Endothelial cell of umbilical vein (primary cell): ENCODE measurements around the gene CRK. TPM values are rescaled to one million over a fixed set of nuclear protein-coding genes. Genes with fewer than 3 reads are reported as not detected.
"Not testable (repeated sequence)": the region's sequence is repeated elsewhere in the genome, so short reads cannot be mapped to it uniquely, and the experiment has no call there.

Experiments used
- BruUV-seq: library from RNA; stranded (reverse); fragments of 400-500 nt; replicated peaks from 2 replicates; lab custom pipeline; 2021; lab: Mats Ljungman, UMichigan
- CTCF ChIA-PET: fragments of 300-600, 350-600 bp; sonication (Branson Sonifier 250); formaldehyde crosslinking; loops from one replicate; lab custom pipeline; 2021; ENCODE audit warnings: antibody characterized with exemption, inconsistent platforms; lab: Charles Lee
- POLR2A ChIA-PET: fragments of 300-600, 350-600 bp; sonication (Branson Sonifier 250); formaldehyde crosslinking; loops from one replicate; lab custom pipeline; 2021; ENCODE audit warnings: antibody characterized with exemption, inconsistent platforms; lab: Charles Lee
- DNase-seq: peaks from one replicate; pipeline ENCODE4 v3.0.0-alpha.2; 2011; ENCODE audit warnings: low read depth, low spot score
- FAIRE-seq: peaks from 2 replicates; lab custom pipeline; 2011; peaks lifted over from hg19 to GRCh38; lab: Jason Lieb, UNC
- H2AFZ ChIP-seq: 2 replicates; pipeline ENCODE4 v1.6.0; 2012; ENCODE audit warnings: low read depth, low read length, control low read depth, inconsistent platforms
- H3K27ac ChIP-seq: 2 replicates; pipeline ENCODE4 v1.5.1; 2011; ENCODE audit warnings: low read depth, mild to moderate bottlenecking, control low read depth, low read length, moderate library complexity; ENCODE audit not compliant: insufficient read depth
- H3K27me3 ChIP-seq, 2 experiments: 2 replicates each; pipeline versions ENCODE4 v1.6.0 to v1.6.1; 2011; ENCODE audit warnings: low read length in 2 of 2, mixed read lengths in 1 of 2; ENCODE audit not compliant: control insufficient read depth in 2 of 2, insufficient read depth in 2 of 2
- H3K36me3 ChIP-seq, 2 experiments: 2 replicates in 1 of 2; 3 replicates in 1 of 2; pipeline ENCODE4 v1.5.1; 2011; ENCODE audit warnings: low read length in 2 of 2, mild to moderate bottlenecking in 1 of 2, moderate library complexity in 1 of 2; ENCODE audit not compliant: control insufficient read depth in 2 of 2, insufficient read depth in 2 of 2; ENCODE audit errors: extremely low read depth in 1 of 2
- H3K4me1 ChIP-seq: 3 replicates; pipeline ENCODE4 v1.5.1; 2011; ENCODE audit warnings: mild to moderate bottlenecking, low read length; ENCODE audit not compliant: control insufficient read depth, insufficient read depth; ENCODE audit errors: extremely low read depth
- H3K4me2 ChIP-seq: 2 replicates; pipeline ENCODE4 v1.6.1; 2011; ENCODE audit warnings: low read length, control low read depth, mixed read lengths; ENCODE audit not compliant: insufficient read depth
- H3K4me3 ChIP-seq, 3 experiments: fragments of 200-600 bp in 1 of 3; sonication (generic), shearing (Covaris generic) in 1 of 3; replicated peaks in 1 of 3; 2 replicates each; pipeline ENCODE4 v1.5.1; 2011 to 2016; ENCODE audit warnings: control low read depth in 3 of 3, low read length in 3 of 3, mild to moderate bottlenecking in 2 of 3, inconsistent platforms in 1 of 3, low read depth in 1 of 3, moderate library complexity in 1 of 3; ENCODE audit not compliant: insufficient read depth in 1 of 3
- H3K79me2 ChIP-seq: 2 replicates; pipeline ENCODE4 v1.6.0; 2012; ENCODE audit warnings: low read length, inconsistent platforms; ENCODE audit not compliant: control insufficient read depth, insufficient read depth
- H3K9ac ChIP-seq: replicated peaks from 2 replicates; pipeline ENCODE3; 2011; ENCODE audit warnings: low read length, control low read depth; ENCODE audit not compliant: insufficient read depth; ENCODE audit errors: extremely low read depth
- H3K9me1 ChIP-seq: replicated peaks from 3 replicates; pipeline ENCODE4 v1.6.0; 2011; ENCODE audit warnings: mild to moderate bottlenecking, low read length; ENCODE audit not compliant: control insufficient read depth, insufficient read depth; ENCODE audit errors: extremely low read depth
- H3K9me3 ChIP-seq: replicated peaks from 2 replicates; pipeline ENCODE4 v1.5.1; 2012; ENCODE audit warnings: low read length, inconsistent platforms; ENCODE audit not compliant: control insufficient read depth, insufficient read depth
- H4K20me1 ChIP-seq: replicated peaks from 2 replicates; pipeline ENCODE3; 2011; ENCODE audit warnings: mild to moderate bottlenecking, low read length; ENCODE audit not compliant: control insufficient read depth, insufficient read depth; ENCODE audit errors: extremely low read depth
- EZH2 ChIP-seq: IDR thresholded peaks from 2 replicates; pipeline ENCODE4 v1.6.1; 2012; ENCODE audit warnings: borderline replicate concordance, low read depth, mild to moderate bottlenecking, moderate library complexity, low read length, inconsistent platforms; ENCODE audit not compliant: severe bottlenecking
- GATA2 ChIP-seq: IDR thresholded peaks from 2 replicates; pipeline ENCODE4 v1.7.0; 2011; ENCODE audit warnings: low read depth, mild to moderate bottlenecking, moderate library complexity, mixed read lengths, low read length; ENCODE audit not compliant: insufficient read length, insufficient read depth
- MAX ChIP-seq: IDR thresholded peaks from 2 replicates; pipeline ENCODE4 v1.6.1; 2011; ENCODE audit not compliant: insufficient read depth, insufficient read length
- POLR2A ChIP-seq: IDR thresholded peaks from 2 replicates; pipeline ENCODE4 v1.6.1; 2012; ENCODE audit warnings: low read depth, mild to moderate bottlenecking, control low read depth, low read length
- dilution Hi-C: fragments of 300-500 bp; cut with MboI; formaldehyde crosslinking; loops from one replicate; pipeline ENCODE4 v1.15.0; 2019; ENCODE audit warnings: low sequenced_read_pairs; ENCODE audit not compliant: extremely low pct_ligation_motif_present
- intact Hi-C: fragments of 100-400 bp; cut with micrococcal nuclease; formaldehyde crosslinking; loops from one replicate; pipeline ENCODE4 v1.10.0; 2022
- polyA plus RNA-seq, 4 experiments: library from polyadenylated mRNA; depleted of rRNA in 3 of 4; stranded (reverse) in 3 of 4; unstranded in 1 of 4; fragments of >200 nt; gene quantifications; 2 replicates each; pipeline versions ENCODE4 v1.2.1 to v1.2.3, GENCODE V29; 2011 to 2012; ENCODE audit warnings: missing spikeins in 1 of 4
- total RNA-seq: library from RNA; stranded (reverse); gene quantifications from 2 replicates; pipeline ENCODE4 v1.2.3, GENCODE V29; 2021

The CRK gene
- total and polyA plus RNA-seq, 2 donors (not counting 3 experiments of a cell fraction or from before 2014, with no cell fraction given), result 52.8 to 67.2 TPM

GRCh38 chr17:1386675-1387190, 69.3 kb downstream of the CRK start:
- Histone ChIP-seq H3K79me2 (peaks cover 99% of the 10 kb centered on the region), H3K4me1 (peaks cover 14% of the 10 kb centered on the region), H4K20me1 (peaks cover 32% of the 10 kb centered on the region)
- H3K27ac ChIP-seq, FAIRE-seq, intact Hi-C loops, H3K4me3 ChIP-seq, H3K9me1 ChIP-seq, H3K36me3 ChIP-seq, H3K9ac ChIP-seq, BruUV-seq, H3K9me3 ChIP-seq, H3K4me2 ChIP-seq, POLR2A ChIA-PET, H3K27me3 ChIP-seq, H2AFZ ChIP-seq, DNase-seq, dilution Hi-C loops: not testable (repeated sequence)
- CTCF ChIA-PET, result interaction anchor here (1.0 to 4.4 kb wide), 3 partner anchors 15 to 129 kb away, joined by 3 to 38 read pairs (median 4); no protein-coding TSS in a partner anchor

- no TSS peak for BruUV-seq
- H3K27ac ChIP-seq, result no peak overlapping the region
- no peak overlapping the region for H3K4me2 ChIP-seq
- dilution Hi-C loops (no loop called here), intact Hi-C loops (no loop called here)
- no peak for FAIRE-seq
- ChIA-PET CTCF (interaction anchor here (1.0 to 4.4 kb wide), 3 partner anchors 16 to 129 kb away, joined by 3 to 38 read pairs (median 4); no protein-coding TSS in a partner anchor), POLR2A (interaction anchor here (1.0 kb wide), 1 partner anchor 10 kb away, joined by 4 read pairs; no protein-coding TSS in a partner anchor)
- H3K36me3 ChIP-seq, result peaks cover 2% of the 10 kb centered on the region in 2 experiments
- no peak overlapping the region for H2AFZ ChIP-seq
- no peak overlapping the region for H3K9ac ChIP-seq
- H4K20me1 ChIP-seq, result peaks cover 27% of the 10 kb centered on the region
- H3K79me2 ChIP-seq, result peaks cover 99% of the 10 kb centered on the region
- TF ChIP-seq EZH2 (no peak), MAX (no peak), GATA2 (no peak), POLR2A (no peak)
- no peak overlapping the region for H3K4me3 ChIP-seq
- H3K9me1 ChIP-seq, result no peaks in the 10 kb centered on the region
- no peaks in the 10 kb centered on the region for H3K9me3 ChIP-seq
- peaks cover 9% of the 10 kb centered on the region for H3K4me1 ChIP-seq
- H3K27me3 ChIP-seq, result no peaks in the 10 kb centered on the region
- DNase-seq, result no peak
These were observed 69.8 kb downstream of the CRK start for GRCh38 chr17:1386265-1386664.
